Spleen (tissue), 11 donors: ENCODE measurements around the gene KCNF1. TPM values are rescaled to one million over a fixed set of nuclear protein-coding genes. Genes with fewer than 3 reads are reported as not detected.
A peak's percentile ranks its signal among the peaks of the same experiment; 100 is the strongest.

Source experiments
- DNase-seq: peaks from one replicate; pipeline ENCODE4 v3.0.0-alpha.2; 2020
- H3K27ac ChIP-seq, 8 donors: fragments of 200-600 bp; sonication (generic) in 7 of 8; 1 replicate in 4 of 8; 2 replicates in 4 of 8; pipeline versions ENCODE4 v1.5.0 to v1.8.0; 2016 to 2021; ENCODE audit warnings: inconsistent platforms in 4 of 8, mild to moderate bottlenecking in 4 of 8, moderate library complexity in 1 of 8
- H3K27me3 ChIP-seq, 7 donors: fragments of 200-600 bp; sonication (generic) in 6 of 7; replicated peaks in 1 of 7; 1 replicate in 4 of 7; 2 replicates in 3 of 7; pipeline versions ENCODE4 v1.5.0 to v1.8.0; 2016 to 2021; ENCODE audit warnings: inconsistent platforms in 3 of 7, mild to moderate bottlenecking in 1 of 7
- H3K36me3 ChIP-seq, 6 donors: fragments of 200-600 bp; sonication (generic) in 5 of 6; 1 replicate in 4 of 6; 2 replicates in 2 of 6; pipeline versions ENCODE4 v1.5.0 to v1.8.0; 2016 to 2021; ENCODE audit warnings: inconsistent platforms in 2 of 6
- H3K4me1 ChIP-seq, 6 donors: fragments of 200-600 bp; sonication (generic) in 5 of 6; 1 replicate in 3 of 6; 2 replicates in 3 of 6; pipeline versions ENCODE4 v1.5.0 to v1.8.0; 2016 to 2021; ENCODE audit warnings: inconsistent platforms in 3 of 6
- H3K4me3 ChIP-seq, 8 donors: fragments of 200-600 bp; sonication (generic) in 7 of 8; 1 replicate in 4 of 8; 2 replicates in 4 of 8; pipeline versions ENCODE4 v1.5.0 to v1.8.0; 2016 to 2021; ENCODE audit warnings: inconsistent platforms in 4 of 8, mild to moderate bottlenecking in 4 of 8, moderate library complexity in 2 of 8
- H3K9me3 ChIP-seq, 8 donors: fragments of 200-600 bp; sonication (generic) in 7 of 8; 1 replicate in 4 of 8; 2 replicates in 4 of 8; pipeline versions ENCODE4 v1.5.0 to v1.8.0; 2016 to 2021; ENCODE audit warnings: inconsistent platforms in 4 of 8
- POLR2A ChIP-seq, 3 donors: fragments of 450-650 bp; IDR thresholded peaks; one replicate each; pipeline ENCODE4 v1.5.1; 2017; ENCODE audit warnings: antibody characterized with exemption in 3 of 3, mild to moderate bottlenecking in 1 of 3
- POLR2AphosphoS5 ChIP-seq, 3 donors: sonication (generic); formaldehyde crosslinking; IDR thresholded peaks; one replicate each; pipeline ENCODE4 v1.5.1; 2017; ENCODE audit warnings: antibody characterized with exemption in 3 of 3
- WGBS, 5 donors: extraction: QIAGEN DNeasy Blood & Tissue Kit in 3 of 5; methylation state at CpG; one replicate each; pipeline versions ENCODE4 v1.1.5 to v1.1.7; 2013 to 2018; 5-methylcytosine and 5-hydroxymethylcytosine counted together
- intact Hi-C: fragments of 100-400 bp; cut with DNase I; formaldehyde crosslinking; loops from one replicate; pipeline ENCODE4 v1.15.0; 2023; ENCODE audit warnings: low total_unique reads
- polyA plus RNA-seq, 3 donors: library from polyadenylated mRNA; stranded (reverse); fragments of 200-250 nt; gene quantifications; one replicate each; pipeline ENCODE4 v1.2.1, GENCODE V29; 2013
- total RNA-seq, 7 donors: library from RNA; depleted of rRNA in 3 of 7; stranded (reverse); fragments of >200 nt in 3 of 7; fragmentation: NEBNext Ultra II Directional in 4 of 7; extraction: Animal tissue kit (Norgen Biotek cat#: 25700) in 4 of 7; gene quantifications; one replicate each; pipeline versions ENCODE4 v1.1.0 to v1.2.1, GENCODE V29; 2016 to 2021
- TF ChIP-seq, protein P1 (sequence below), 11 experiments: fragments of 200-600 bp in 7 of 11; fragments of 450-650 bp in 4 of 11; sonication (generic) in 4 of 11; IDR thresholded peaks in 8 of 11; conservative IDR thresholded peaks in 3 of 11; 1 replicate in 7 of 11; 2 replicates in 4 of 11; pipeline versions ENCODE4 v1.4.0 to v1.8.0; 2016 to 2021; ENCODE audit warnings: antibody characterized with exemption in 11 of 11, inconsistent platforms in 4 of 11, mild to moderate bottlenecking in 1 of 11
- donor health status: healthy with polysubstance abuse.
- donor health status: DM: no; HTN: no; CAD: no; lungs with moderate emphysema.
- donor health status: DM: no; HTN: no; CAD: no.
- donor health status: Bipolar disorder and iron deficiency.
- donor health status: healthy.
- donor health status: DM: no; HTN: no; CAD: no.
- donor health status: DM: yes; HTN: yes; CAD: no.

The KCNF1 gene
- total and polyA plus RNA-seq, 10 donors: 0.16 to 1.2 (median 0.57) TPM; not detected in 3

- intact Hi-C loops: no loop called here
- peak; percentile 57 for DNase-seq
These were observed 2.0 kb downstream of the KCNF1 start for GRCh38 chr2:10913501-10914271.

GRCh38 chr2:10914272-10914693, 2.5 kb downstream of the KCNF1 start:
- Histone ChIP-seq H3K36me3 (no peaks in the 10 kb centered on the region), H3K4me3 (no peak overlapping the region), H3K27me3 (peaks cover 0 to 64% (median 20%) of the 10 kb centered on the region in 7 donors), H3K9me3 (no peaks in the 10 kb centered on the region), H3K4me1 (peaks cover 0 to 18% (median 12%) of the 10 kb centered on the region in 6 donors), H3K27ac (no peak overlapping the region)
- WGBS, 5 donors: 19 to 53% (median 32%) methylated on average over 7 of the region's 7 CpGs
- intact Hi-C loops: no loop called here
- TF ChIP-seq POLR2A (IDR thresholded peaks at IDR 0.05) (no peak), POLR2AphosphoS5 (IDR thresholded peaks at IDR 0.05) (no peak)
- TF ChIP-seq, protein P1, sequence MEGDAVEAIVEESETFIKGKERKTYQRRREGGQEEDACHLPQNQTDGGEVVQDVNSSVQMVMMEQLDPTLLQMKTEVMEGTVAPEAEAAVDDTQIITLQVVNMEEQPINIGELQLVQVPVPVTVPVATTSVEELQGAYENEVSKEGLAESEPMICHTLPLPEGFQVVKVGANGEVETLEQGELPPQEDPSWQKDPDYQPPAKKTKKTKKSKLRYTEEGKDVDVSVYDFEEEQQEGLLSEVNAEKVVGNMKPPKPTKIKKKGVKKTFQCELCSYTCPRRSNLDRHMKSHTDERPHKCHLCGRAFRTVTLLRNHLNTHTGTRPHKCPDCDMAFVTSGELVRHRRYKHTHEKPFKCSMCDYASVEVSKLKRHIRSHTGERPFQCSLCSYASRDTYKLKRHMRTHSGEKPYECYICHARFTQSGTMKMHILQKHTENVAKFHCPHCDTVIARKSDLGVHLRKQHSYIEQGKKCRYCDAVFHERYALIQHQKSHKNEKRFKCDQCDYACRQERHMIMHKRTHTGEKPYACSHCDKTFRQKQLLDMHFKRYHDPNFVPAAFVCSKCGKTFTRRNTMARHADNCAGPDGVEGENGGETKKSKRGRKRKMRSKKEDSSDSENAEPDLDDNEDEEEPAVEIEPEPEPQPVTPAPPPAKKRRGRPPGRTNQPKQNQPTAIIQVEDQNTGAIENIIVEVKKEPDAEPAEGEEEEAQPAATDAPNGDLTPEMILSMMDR (IDR thresholded peaks at IDR 0.05 in 8 of 11, conservative IDR thresholded peaks at IDR 0.05 in 3 of 11): no peak
- peak; percentile 51 for DNase-seq

More at GRCh38 chr2:10913501-10914271, 2.0 kb downstream of the KCNF1 start:
- Histone ChIP-seq H3K4me3 (no peak overlapping the region), H3K27ac (no peak overlapping the region), H3K4me1 (peaks cover 0 to 18% (median 12%) of the 10 kb centered on the region in 6 donors), H3K36me3 (no peaks in the 10 kb centered on the region), H3K27me3 (peaks cover 0 to 65% (median 20%) of the 10 kb centered on the region in 7 donors), H3K9me3 (no peaks in the 10 kb centered on the region)
- TF ChIP-seq, protein P1 (IDR thresholded peaks at IDR 0.05 in 8 of 11, conservative IDR thresholded peaks at IDR 0.05 in 3 of 11): no peak
- no peak for TF ChIP-seq POLR2A (IDR thresholded peaks at IDR 0.05)
- no peak for TF ChIP-seq POLR2AphosphoS5 (IDR thresholded peaks at IDR 0.05)
- WGBS, 5 donors: 77 to 91% (median 88%) methylated on average over 25 to 38 of the region's 38 CpGs

DNA sequence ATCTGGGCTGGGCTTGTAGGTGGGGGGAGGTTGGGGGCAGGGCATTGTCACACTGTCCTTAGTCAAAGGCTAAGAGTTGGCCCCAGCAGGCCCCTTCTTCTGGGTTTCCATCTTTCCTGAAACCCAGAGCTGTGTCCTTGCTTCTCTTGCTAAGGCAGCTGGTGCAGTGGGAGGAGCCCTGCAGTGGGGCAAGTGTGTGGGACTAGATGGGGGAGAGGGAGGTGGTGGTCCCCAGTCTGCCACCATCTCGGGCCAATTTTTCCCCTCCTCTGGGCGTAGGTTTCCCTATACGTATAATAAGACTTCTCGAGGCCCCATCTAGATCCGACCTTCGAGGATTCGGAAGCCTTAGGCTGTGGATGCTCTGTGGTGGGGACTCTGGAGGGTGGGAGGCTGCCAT, 3.5 kb downstream of the KCNF1 start:
- peaks cover 0 to 61% (median 20%) of the 10 kb centered on the region in 7 donors for H3K27me3 ChIP-seq
- DNase-seq: no peak
- 83 to 98% (median 94%) methylated on average over 7 of the region's 7 CpGs for WGBS, 5 donors

More for the DNA sequence above, 3.5 kb downstream of the KCNF1 start:
- no peak overlapping the region for H3K27ac ChIP-seq
- H3K4me3 ChIP-seq: no peak overlapping the region
- intact Hi-C loops: no loop called here
- H3K9me3 ChIP-seq: no peaks in the 10 kb centered on the region
- H3K4me1 ChIP-seq: peaks cover 0 to 18% (median 12%) of the 10 kb centered on the region in 6 donors
- TF ChIP-seq POLR2A (IDR thresholded peaks at IDR 0.05) (no peak), POLR2AphosphoS5 (IDR thresholded peaks at IDR 0.05) (no peak)
- TF ChIP-seq, protein P1 (IDR thresholded peaks at IDR 0.05 in 8 of 11, conservative IDR thresholded peaks at IDR 0.05 in 3 of 11): no peak
- H3K36me3 ChIP-seq: no peaks in the 10 kb centered on the region
